ENCODE results near the gene NAXD.

DNA sequence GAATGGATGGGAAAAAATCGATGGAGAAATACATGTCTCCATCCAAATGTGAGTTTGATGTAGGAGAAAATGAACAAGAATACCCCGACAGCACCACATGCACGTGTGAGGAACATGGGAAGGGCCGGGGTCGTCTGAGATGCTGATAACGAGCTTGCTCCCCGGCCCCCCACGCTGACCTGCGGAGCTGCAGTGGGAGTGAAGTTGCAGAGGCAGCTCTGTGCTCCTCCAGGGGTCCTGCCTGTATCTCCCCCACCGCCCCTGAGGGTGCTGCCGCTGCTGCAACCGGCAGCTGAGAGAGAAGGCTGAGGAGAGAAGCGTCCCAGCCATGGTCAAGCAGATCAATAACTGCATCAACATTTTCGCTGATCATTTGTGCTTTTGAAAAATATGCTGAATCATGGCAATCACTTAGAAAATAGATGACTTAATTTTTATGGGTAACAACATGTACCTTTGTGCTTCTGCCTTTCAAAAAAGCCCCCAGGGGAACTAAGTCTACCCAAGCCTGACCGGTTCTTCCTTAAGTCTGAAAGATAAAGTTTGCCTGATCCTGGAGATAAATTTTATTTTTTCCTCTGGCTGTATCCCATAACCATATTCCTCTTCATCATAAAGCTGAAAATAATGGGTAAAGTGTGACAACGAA is 18.2 kb upstream of the NAXD start:
- TF ChIP-seq EZH2phosphoT487 (IDR thresholded peaks at IDR 0.05) (no peak), EZH2 (IDR thresholded peaks at IDR 0.05) (no peak)
- TF ChIP-seq, protein P1, sequence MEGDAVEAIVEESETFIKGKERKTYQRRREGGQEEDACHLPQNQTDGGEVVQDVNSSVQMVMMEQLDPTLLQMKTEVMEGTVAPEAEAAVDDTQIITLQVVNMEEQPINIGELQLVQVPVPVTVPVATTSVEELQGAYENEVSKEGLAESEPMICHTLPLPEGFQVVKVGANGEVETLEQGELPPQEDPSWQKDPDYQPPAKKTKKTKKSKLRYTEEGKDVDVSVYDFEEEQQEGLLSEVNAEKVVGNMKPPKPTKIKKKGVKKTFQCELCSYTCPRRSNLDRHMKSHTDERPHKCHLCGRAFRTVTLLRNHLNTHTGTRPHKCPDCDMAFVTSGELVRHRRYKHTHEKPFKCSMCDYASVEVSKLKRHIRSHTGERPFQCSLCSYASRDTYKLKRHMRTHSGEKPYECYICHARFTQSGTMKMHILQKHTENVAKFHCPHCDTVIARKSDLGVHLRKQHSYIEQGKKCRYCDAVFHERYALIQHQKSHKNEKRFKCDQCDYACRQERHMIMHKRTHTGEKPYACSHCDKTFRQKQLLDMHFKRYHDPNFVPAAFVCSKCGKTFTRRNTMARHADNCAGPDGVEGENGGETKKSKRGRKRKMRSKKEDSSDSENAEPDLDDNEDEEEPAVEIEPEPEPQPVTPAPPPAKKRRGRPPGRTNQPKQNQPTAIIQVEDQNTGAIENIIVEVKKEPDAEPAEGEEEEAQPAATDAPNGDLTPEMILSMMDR (IDR thresholded peaks at IDR 0.05) = no peak
